H1 (cell line): ENCODE results near the gene C1S. TPM values are rescaled to one million over a fixed set of nuclear protein-coding genes. Genes with fewer than 3 reads are reported as not detected.

Experiments used
- CTCF ChIA-PET: fragments of 300-600 bp; sonication (Branson Sonifier 250); formaldehyde crosslinking; loops from one replicate; lab custom pipeline; 2021; ENCODE audit not compliant: partially characterized antibody; lab: Charles Lee
- POLR2A ChIA-PET: fragments of 300-600 bp; sonication (Branson Sonifier 250); formaldehyde crosslinking; loops from one replicate; lab custom pipeline; 2021; ENCODE audit warnings: inconsistent platforms; ENCODE audit not compliant: partially characterized antibody; lab: Charles Lee
- DNase-seq, 2 experiments: peaks; one replicate each; pipeline versions ENCODE4 v3.0.0 to v3.0.0-alpha.2; 2010 to 2022; ENCODE audit warnings: low spot score in 2 of 2, low read depth in 1 of 2, mixed read lengths in 1 of 2
- FAIRE-seq: peaks from 2 replicates; lab custom pipeline; 2011; peaks lifted over from hg19 to GRCh38; lab: Jason Lieb, UNC
- H2AFZ ChIP-seq: 2 replicates; pipeline ENCODE4 v1.8.1; 2012; ENCODE audit warnings: low read length, inconsistent platforms
- H2AK5ac ChIP-seq: 2 replicates; pipeline ENCODE4 v1.6.1; 2013; ENCODE audit warnings: low read depth, low read length
- H2BK120ac ChIP-seq: replicated peaks from 2 replicates; pipeline ENCODE3; 2013; ENCODE audit warnings: low read depth, low read length, inconsistent platforms
- H2BK12ac ChIP-seq: 2 replicates; pipeline ENCODE4 v1.6.1; 2013; ENCODE audit warnings: low read depth, low read length
- H2BK15ac ChIP-seq: 2 replicates; pipeline ENCODE4 v1.6.1; 2013; ENCODE audit warnings: low read length
- H2BK20ac ChIP-seq: 2 replicates; pipeline ENCODE4 v1.6.1; 2013; ENCODE audit warnings: low read length
- H2BK5ac ChIP-seq: 2 replicates; pipeline ENCODE4 v1.6.1; 2013; ENCODE audit warnings: low read depth, low read length
- H3K14ac ChIP-seq: 2 replicates; pipeline ENCODE4 v1.6.1; 2013; ENCODE audit warnings: inconsistent platforms; ENCODE audit not compliant: insufficient read length
- H3K18ac ChIP-seq: 2 replicates; pipeline ENCODE4 v1.6.1; 2013; ENCODE audit warnings: low read length; ENCODE audit errors: extremely low read depth
- H3K23ac ChIP-seq: 2 replicates; pipeline ENCODE4 v1.6.1; 2013; ENCODE audit warnings: inconsistent platforms; ENCODE audit not compliant: insufficient read length
- H3K23me2 ChIP-seq: 2 replicates; pipeline ENCODE4 v1.6.1; 2013; ENCODE audit warnings: low read depth, low read length
- H3K27ac ChIP-seq: 2 replicates; pipeline ENCODE4 v1.6.1; 2011; ENCODE audit warnings: low read depth, low read length, inconsistent platforms
- H3K27me3 ChIP-seq, 4 experiments: replicated peaks in 1 of 4; 1 replicate in 1 of 4; 2 replicates in 3 of 4; pipeline versions ENCODE4 v1.6.1 to v1.8.1; 2011 to 2013; ENCODE audit warnings: low read length in 3 of 4, mild to moderate bottlenecking in 3 of 4, inconsistent platforms in 2 of 4, mixed read lengths in 2 of 4, moderate library complexity in 1 of 4; ENCODE audit not compliant: control insufficient read depth in 3 of 4, insufficient read depth in 3 of 4; ENCODE audit errors: extremely low read depth in 1 of 4
- H3K36me3 ChIP-seq, 4 experiments: 2 replicates each; pipeline versions ENCODE4 v1.6.1 to v1.8.1; 2011 to 2013; ENCODE audit warnings: mild to moderate bottlenecking in 4 of 4, low read length in 3 of 4, moderate library complexity in 2 of 4, control low read depth in 1 of 4, inconsistent platforms in 1 of 4; ENCODE audit not compliant: insufficient read depth in 4 of 4, control insufficient read depth in 2 of 4
- H3K4ac ChIP-seq: replicated peaks from 2 replicates; pipeline ENCODE3; 2013; ENCODE audit warnings: low read length, low read depth, mixed read lengths, inconsistent platforms; ENCODE audit not compliant: insufficient read length
- H3K4me1 ChIP-seq, 4 experiments: replicated peaks in 1 of 4; 1 replicate in 1 of 4; 2 replicates in 3 of 4; pipeline versions ENCODE4 v1.6.1 to v1.8.1; 2011 to 2013; ENCODE audit warnings: low read length in 3 of 4, inconsistent platforms in 2 of 4, mixed read lengths in 1 of 4; ENCODE audit not compliant: insufficient read depth in 4 of 4, control insufficient read depth in 3 of 4
- H3K4me2 ChIP-seq, 2 experiments: 2 replicates each; pipeline versions ENCODE4 v1.6.1 to v1.8.1; 2011 to 2013; ENCODE audit warnings: low read depth in 2 of 2, low read length in 2 of 2, control low read depth in 1 of 2, inconsistent platforms in 1 of 2, mild to moderate bottlenecking in 1 of 2; ENCODE audit not compliant: insufficient read depth in 1 of 2
- H3K4me3 ChIP-seq, 4 experiments: fragments of 200-600, 300-600 bp in 1 of 4; sonication (generic), shearing (Covaris generic), sonication (Bioruptor Twin) in 1 of 4; 2 replicates each; pipeline versions ENCODE4 v1.5.1 to v1.8.1; 2011 to 2016; ENCODE audit warnings: low read length in 4 of 4, low read depth in 3 of 4, control low read depth in 2 of 4, inconsistent platforms in 2 of 4, mild to moderate bottlenecking in 2 of 4, mixed read lengths in 1 of 4, moderate library complexity in 1 of 4; ENCODE audit not compliant: insufficient read depth in 2 of 4; ENCODE audit errors: extremely low read depth in 1 of 4
- H3K56ac ChIP-seq: replicated peaks from 2 replicates; pipeline ENCODE3; 2013; ENCODE audit warnings: low read depth, mild to moderate bottlenecking, mixed read lengths, low read length, inconsistent platforms; ENCODE audit not compliant: insufficient read length
- H3K79me1 ChIP-seq: 2 replicates; pipeline ENCODE4 v1.6.1; 2013; ENCODE audit warnings: low read depth, low read length, control low read depth
- H3K79me2 ChIP-seq, 2 experiments: 2 replicates each; pipeline versions ENCODE4 v1.6.1 to v1.8.1; 2012 to 2013; ENCODE audit warnings: low read length in 2 of 2, mild to moderate bottlenecking in 2 of 2, inconsistent platforms in 1 of 2; ENCODE audit not compliant: insufficient read depth in 2 of 2, control insufficient read depth in 1 of 2
- H3K9ac ChIP-seq, 4 experiments: replicated peaks in 1 of 4; 1 replicate in 1 of 4; 2 replicates in 3 of 4; pipeline versions ENCODE4 v1.6.1 to v1.8.1; 2011 to 2013; ENCODE audit warnings: low read depth in 3 of 4, low read length in 3 of 4, control low read depth in 2 of 4, mild to moderate bottlenecking in 2 of 4, moderate library complexity in 2 of 4, inconsistent platforms in 1 of 4; ENCODE audit errors: extremely low read depth in 1 of 4
- H3K9me3 ChIP-seq, 2 experiments: 2 replicates each; pipeline versions ENCODE4 v1.6.1 to v1.8.1; 2012 to 2013; ENCODE audit warnings: mild to moderate bottlenecking in 2 of 2, moderate library complexity in 2 of 2, control low read depth in 1 of 2, inconsistent platforms in 1 of 2, low read depth in 1 of 2, low read length in 1 of 2, mixed read lengths in 1 of 2; ENCODE audit not compliant: insufficient read depth in 2 of 2
- H4K20me1 ChIP-seq, 2 experiments: replicated peaks in 1 of 2; 2 replicates each; pipeline versions ENCODE3 to v1.8.1; 2011 to 2013; ENCODE audit warnings: inconsistent platforms in 2 of 2, low read length in 2 of 2, mild to moderate bottlenecking in 1 of 2; ENCODE audit not compliant: insufficient read depth in 2 of 2, control insufficient read depth in 1 of 2
- H4K5ac ChIP-seq: 2 replicates; pipeline ENCODE4 v1.6.1; 2013; ENCODE audit warnings: low read length, low read depth, mixed read lengths, inconsistent platforms; ENCODE audit not compliant: insufficient read length
- H4K8ac ChIP-seq: 2 replicates; pipeline ENCODE4 v1.8.0; 2013; ENCODE audit warnings: mild to moderate bottlenecking, moderate library complexity, low read length, inconsistent platforms; ENCODE audit not compliant: insufficient read depth; ENCODE audit errors: extremely low read depth
- H4K91ac ChIP-seq: replicated peaks from 2 replicates; pipeline ENCODE3; 2013; ENCODE audit warnings: low read length, mixed read lengths, inconsistent platforms; ENCODE audit not compliant: insufficient read length
- BCL11A ChIP-seq, 2 experiments: IDR thresholded peaks; one replicate each; pipeline ENCODE4 v1.6.1; 2011; ENCODE audit warnings: low read depth in 2 of 2, low read length in 2 of 2, mild to moderate bottlenecking in 2 of 2
- CEBPB ChIP-seq: IDR thresholded peaks from 2 replicates; pipeline ENCODE4 v1.6.1; 2012; ENCODE audit warnings: low read depth, low read length
- CHD2 ChIP-seq: IDR thresholded peaks from 2 replicates; pipeline ENCODE4 v1.6.1; 2012; ENCODE audit warnings: low read length, improper control_type of control experiment
- CTBP2 ChIP-seq: IDR thresholded peaks from 2 replicates; pipeline ENCODE4 v1.7.0; 2011; ENCODE audit warnings: borderline replicate concordance, mild to moderate bottlenecking, moderate library complexity, mixed read lengths, low read length; ENCODE audit not compliant: insufficient read depth, insufficient read length
- EGR1 ChIP-seq: IDR thresholded peaks from 2 replicates; pipeline ENCODE4 v1.6.1; 2011; ENCODE audit warnings: low read depth, low read length, borderline replicate concordance
- GTF2F1 ChIP-seq: IDR thresholded peaks from 2 replicates; pipeline ENCODE4 v1.6.1; 2012; ENCODE audit warnings: low read depth, low read length, improper control_type of control experiment, borderline replicate concordance
- HDAC2 ChIP-seq, 2 experiments: fragments of 300-600 bp in 1 of 2; sonication (generic) in 1 of 2; IDR thresholded peaks; 2 replicates each; pipeline ENCODE4 v1.6.1; 2011 to 2012; ENCODE audit warnings: low read depth in 2 of 2, low read length in 2 of 2, mild to moderate bottlenecking in 2 of 2, moderate library complexity in 2 of 2, borderline replicate concordance in 1 of 2, inconsistent platforms in 1 of 2
- KDM5A ChIP-seq: fragments of 200-600 bp; IDR thresholded peaks from 2 replicates; pipeline ENCODE4 v1.7.1; 2012; ENCODE audit warnings: mild to moderate bottlenecking, low read length, inconsistent platforms, mixed read lengths
- RNF2 ChIP-seq: fragments of 200-900, 300-1000 bp; sonication (generic); IDR thresholded peaks from 2 replicates; pipeline ENCODE4 v1.7.1; 2016; ENCODE audit warnings: borderline replicate concordance, low read depth, mild to moderate bottlenecking, antibody characterized with exemption, low read length; ENCODE audit not compliant: poor library complexity, severe bottlenecking; ENCODE audit errors: missing control alignments
- SIN3A ChIP-seq, 2 experiments: IDR thresholded peaks in 1 of 2; conservative IDR thresholded peaks in 1 of 2; 2 replicates each; pipeline ENCODE4 v1.6.1; 2011 to 2012; ENCODE audit warnings: low read length in 2 of 2, improper control_type of control experiment in 1 of 2, low read depth in 1 of 2, mild to moderate bottlenecking in 1 of 2
- WGBS, 2 experiments: shearing (Covaris generic) in 1 of 2; methylation state at CpG; one replicate each; pipeline versions ENCODE4 v1.1.6 to v1.1.7; 2013 to 2015; ENCODE audit warnings: low lambda C conversion rate in 2 of 2, mixed read lengths in 2 of 2, inconsistent platforms in 1 of 2, low coverage in 1 of 2, missing lambda C conversion rate in 1 of 2; ENCODE audit not compliant: insufficient replicate concordance in 2 of 2, insufficient coverage in 1 of 2, insufficient read length in 1 of 2; ENCODE audit errors: extremely low coverage in 1 of 2, missing lambda C conversion rate in 1 of 2; 5-methylcytosine and 5-hydroxymethylcytosine counted together
- polyA plus RNA-seq, 7 experiments: library from polyadenylated mRNA; depleted of rRNA in 3 of 7; stranded (reverse) in 5 of 7; unstranded in 2 of 7; fragments of >200 nt in 5 of 7; fragments of 200-250 nt in 2 of 7; gene quantifications; 1 replicate in 5 of 7; 2 replicates in 1 of 7; 4 replicates in 1 of 7; pipeline versions ENCODE4 v1.2.1 to v1.2.3, GENCODE V29; 2011 to 2013; ENCODE audit warnings: missing spikeins in 2 of 7, mixed read lengths in 2 of 7
- total RNA-seq: library from RNA; stranded (reverse); fragmentation: NEBNext Ultra II Directional; extraction: Animal tissue kit (Norgen Biotek cat#: 25700); gene quantifications from 2 replicates; pipeline ENCODE4 v1.2.1, GENCODE V29; 2021
- TF ChIP-seq, protein P1 (sequence below): IDR thresholded peaks from 2 replicates; pipeline ENCODE4 v1.6.1; 2011; ENCODE audit warnings: low read length, improper control_type of control experiment

C1S gene
- total and polyA plus RNA-seq, 2 of the 8 experiments (the other 6 are each of a cell fraction or from before 2014, with no cell fraction given) = 4.4 to 7.3 TPM

DNA sequence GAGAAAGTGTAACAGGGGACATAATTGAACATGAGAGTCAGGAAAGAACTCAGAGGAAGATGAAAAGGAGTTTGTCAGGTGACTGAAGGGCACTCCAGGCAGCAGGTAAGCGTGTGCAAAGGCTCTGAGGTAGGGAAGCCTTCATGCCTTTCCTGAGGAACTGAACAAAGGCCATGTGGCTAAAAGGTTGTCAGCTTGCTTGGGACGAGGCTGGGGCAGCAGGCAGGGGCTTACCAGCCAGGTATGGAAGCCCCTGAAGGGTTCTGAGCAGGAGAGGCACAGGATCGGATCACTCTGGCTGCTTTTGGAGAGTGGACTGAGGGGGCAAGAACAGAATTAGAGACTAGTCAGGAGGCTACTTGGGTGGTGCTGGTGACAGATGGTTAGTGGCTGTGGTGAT, 47.4 kb upstream of the C1S start:
- no peak for FAIRE-seq
- Histone ChIP-seq H2AK5ac (no peak overlapping the region), H3K27ac (no peak overlapping the region), H2BK20ac (no peak overlapping the region), H3K4ac (no peak overlapping the region), H4K5ac (no peak overlapping the region), H3K79me2 (peaks cover 0 to 27% of the 10 kb centered on the region in 2 experiments; a peak in 2 of 4 replicates), H4K8ac (peak overlapping the region; percentile 38), H4K20me1 (peaks cover 2 to 7% of the 10 kb centered on the region in 2 experiments), H3K4me2 (no peak overlapping the region), H3K23me2 (0 out of 2 replicates have a peak, but pooled peaks cover 3% of the 10 kb centered on the region), H3K4me1 (no peaks in the 10 kb centered on the region), H2BK5ac (no peak overlapping the region), H3K14ac (no peak overlapping the region), H2BK120ac (no peak overlapping the region), H3K9ac (no peak overlapping the region), H3K79me1 (peaks cover 8% of the 10 kb centered on the region; the same call in 1 of the 2 replicates), H3K27me3 (no peaks in the 10 kb centered on the region), H2BK15ac (no peak overlapping the region), H3K9me3 (no peaks in the 10 kb centered on the region), H3K18ac (no peak overlapping the region), H3K23ac (no peak overlapping the region), H2BK12ac (no peak overlapping the region), H2AFZ (no peak overlapping the region), H3K56ac (no peak overlapping the region), H3K4me3 (no peak overlapping the region), H3K36me3 (peaks cover 0 to 8% (median 0%) of the 10 kb centered on the region in 4 experiments; a peak in 4 of 8 replicates), H4K91ac (no peak overlapping the region)
- ChIA-PET POLR2A (interaction anchor here (1.7 kb wide), 1 partner anchor 17 kb away, joined by 5 read pairs; no protein-coding TSS in a partner anchor), CTCF (interaction anchor here (1.0 to 1.8 kb wide), 4 partner anchors 11 to 95 kb away, joined by 3 to 6 read pairs (median 4); no protein-coding TSS in a partner anchor)
- DNase-seq = no peak
- WGBS, 2 experiments = 90% methylated on average over 3 of the region's 3 CpGs; no CpG with 5 or more reads in 1 of the 2 experiments
- TF ChIP-seq CEBPB (no peak), RNF2 (no peak), CTBP2 (no peak), HDAC2 (IDR thresholded peaks at IDR 0.05; ENCODE audit: borderline replicate concordance in 1 of 2, low read depth in 2 of 2, low read length in 2 of 2) (no peak), BCL11A (IDR thresholded peaks at IDR 0.05; ENCODE audit: low read depth in 2 of 2, low read length in 2 of 2) (no peak), KDM5A (no peak), GTF2F1 (no peak), CHD2 (no peak), SIN3A (conservative IDR thresholded peaks at IDR 0.05 in 1 of 2, IDR thresholded peaks at IDR 0.05 in 1 of 2; ENCODE audit: low read depth in 1 of 2, low read length in 2 of 2) (no peak), EGR1 (no peak)
- TF ChIP-seq, protein P1, sequence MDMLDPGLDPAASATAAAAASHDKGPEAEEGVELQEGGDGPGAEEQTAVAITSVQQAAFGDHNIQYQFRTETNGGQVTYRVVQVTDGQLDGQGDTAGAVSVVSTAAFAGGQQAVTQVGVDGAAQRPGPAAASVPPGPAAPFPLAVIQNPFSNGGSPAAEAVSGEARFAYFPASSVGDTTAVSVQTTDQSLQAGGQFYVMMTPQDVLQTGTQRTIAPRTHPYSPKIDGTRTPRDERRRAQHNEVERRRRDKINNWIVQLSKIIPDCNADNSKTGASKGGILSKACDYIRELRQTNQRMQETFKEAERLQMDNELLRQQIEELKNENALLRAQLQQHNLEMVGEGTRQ = no peak
